OCI-LY3 (cell line): ENCODE results near the gene BRME1.

ENCODE experiments used
- CTCF ChIP-seq: fragments of 200-600, 300-600 bp; sonication (generic); IDR thresholded peaks from 2 replicates; pipeline ENCODE4 v1.5.1; 2014; ENCODE audit warnings: antibody characterized with exemption, low read length, low read depth
- EZH2phosphoT487 ChIP-seq: fragments of 200-600 bp; shearing (Covaris generic); IDR thresholded peaks from 2 replicates; pipeline ENCODE4 v1.6.1; 2018; ENCODE audit warnings: antibody characterized with exemption, mixed run types, low read depth

- TF ChIP-seq CTCF, result no peak
- TF ChIP-seq EZH2phosphoT487, result no peak
Observed at GRCh38 chr19:13951043-13951442, 45.1 kb upstream of the BRME1 start.
